ENCODE results near the gene N4BP2L2.

N4BP2L2 gene

DNA sequence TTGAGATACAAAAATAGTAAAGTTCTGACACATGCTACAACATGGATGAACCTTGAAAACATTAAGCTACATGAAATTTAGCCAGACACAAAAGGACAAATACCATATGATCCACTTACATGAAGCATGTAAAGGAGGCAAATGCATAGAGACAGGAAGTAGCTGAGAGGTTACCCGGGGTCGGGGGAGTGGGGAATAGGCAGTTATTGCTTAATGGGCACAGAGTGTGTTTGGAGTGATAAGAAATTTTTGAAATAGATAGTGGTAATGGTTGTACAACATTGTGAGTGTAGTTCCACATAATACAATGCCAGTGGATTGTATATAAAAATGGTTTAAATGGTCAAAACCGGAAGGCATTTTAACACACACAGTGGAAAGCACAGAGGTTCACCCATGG, 115.0 kb downstream of the N4BP2L2 start:
- DNase-seq: no peak

DNA sequence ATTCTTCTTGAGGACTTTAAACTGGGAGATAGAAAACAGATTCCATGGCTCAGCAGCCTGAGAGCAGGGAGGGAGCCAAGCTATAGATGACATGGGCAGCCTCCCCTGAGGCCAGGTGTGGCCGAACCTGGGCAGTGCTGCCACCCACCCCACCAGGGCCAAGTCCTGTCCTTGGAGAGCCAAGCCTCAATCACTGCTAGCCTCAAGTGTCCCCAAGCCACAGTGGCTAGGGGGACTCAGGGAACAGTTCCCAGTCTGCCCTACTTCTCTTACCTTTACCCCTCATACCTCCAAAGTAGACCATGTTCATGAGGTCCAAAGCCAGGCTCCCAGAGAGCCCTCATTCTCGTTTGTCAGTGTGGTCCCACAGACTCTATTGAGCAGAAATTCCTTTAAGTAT, 118.7 kb downstream of the N4BP2L2 start:
- no peak for DNase-seq

DNA sequence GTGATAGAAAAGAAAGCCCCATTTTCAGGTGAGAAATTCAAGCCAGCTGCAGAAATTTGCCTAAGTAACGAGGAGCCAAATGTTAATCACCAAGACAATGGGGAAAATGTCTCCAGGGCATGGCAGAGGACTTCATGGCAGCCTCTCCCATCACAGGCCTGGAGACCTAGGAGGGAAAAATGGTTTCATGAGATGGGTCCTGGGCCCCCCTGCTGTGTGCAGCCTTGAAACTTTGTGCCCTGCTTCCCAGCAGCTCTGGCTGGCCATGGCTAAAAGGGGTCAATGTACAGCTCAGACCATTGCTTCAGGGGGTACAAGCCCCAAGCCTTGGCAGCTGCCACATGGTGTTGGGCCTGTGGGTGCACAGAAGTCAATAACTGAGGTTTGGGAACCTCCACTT, 120.6 kb downstream of the N4BP2L2 start:
- DNase-seq: no peak

DNA sequence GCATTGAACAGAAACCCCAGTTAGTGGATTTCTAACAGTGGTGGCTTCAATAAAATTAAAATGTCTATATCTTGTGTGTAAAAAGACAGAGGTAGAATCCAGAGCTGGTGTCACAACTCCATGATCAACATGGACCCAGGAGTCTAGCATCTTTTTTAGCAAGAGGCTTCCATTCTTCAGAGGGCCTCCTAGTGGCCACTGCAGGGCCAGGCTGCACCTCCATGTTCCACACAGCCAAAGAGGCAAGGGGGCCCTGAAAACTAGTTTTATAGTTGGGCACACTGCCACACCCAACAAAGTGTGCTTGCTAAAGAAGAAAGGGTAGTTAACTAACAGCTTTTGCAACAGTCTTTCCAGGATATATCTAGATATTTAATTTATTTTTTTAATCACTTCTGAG, 123.6 kb downstream of the N4BP2L2 start:
- DNase-seq: no peak

DNA sequence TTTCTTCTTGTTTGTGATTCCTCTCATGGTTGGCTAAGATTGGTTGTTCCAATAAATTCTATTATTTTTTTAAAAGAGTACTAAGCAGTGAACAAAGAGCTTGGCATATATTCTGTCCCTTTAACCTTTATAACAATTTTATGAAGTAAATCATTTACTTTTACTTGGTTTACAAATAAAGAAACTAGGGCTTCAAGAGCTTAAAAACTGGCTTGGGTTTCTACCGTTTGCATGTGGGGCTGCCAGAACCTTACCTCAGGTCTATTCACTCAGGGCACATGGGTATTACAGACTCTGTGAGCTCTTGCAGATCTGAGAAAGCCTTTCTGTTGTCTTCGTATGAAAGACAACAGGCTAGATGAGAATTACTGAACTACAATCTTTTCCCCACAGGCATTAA, 124.0 kb downstream of the N4BP2L2 start:
- DNase-seq: no peak

DNA sequence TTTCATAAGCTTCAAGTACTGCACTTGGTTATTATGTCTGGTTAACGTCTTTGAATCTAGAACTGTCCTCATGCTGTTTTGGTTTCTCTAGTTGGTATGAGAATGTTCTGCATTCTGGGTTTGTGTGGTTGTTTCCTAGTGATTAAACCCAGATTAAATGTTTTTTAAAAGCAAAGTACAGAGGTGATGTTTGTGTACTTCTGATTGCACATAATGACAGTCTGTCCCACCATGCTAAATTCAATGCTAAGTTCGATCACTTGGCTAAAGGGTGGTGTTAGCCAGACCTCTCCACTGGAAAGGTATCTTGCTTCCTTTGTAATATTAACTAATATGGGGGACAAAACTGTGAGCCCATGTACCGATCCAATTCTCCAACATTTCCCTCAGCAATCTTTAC, 125.3 kb downstream of the N4BP2L2 start:
- DNase-seq: no peak

DNA sequence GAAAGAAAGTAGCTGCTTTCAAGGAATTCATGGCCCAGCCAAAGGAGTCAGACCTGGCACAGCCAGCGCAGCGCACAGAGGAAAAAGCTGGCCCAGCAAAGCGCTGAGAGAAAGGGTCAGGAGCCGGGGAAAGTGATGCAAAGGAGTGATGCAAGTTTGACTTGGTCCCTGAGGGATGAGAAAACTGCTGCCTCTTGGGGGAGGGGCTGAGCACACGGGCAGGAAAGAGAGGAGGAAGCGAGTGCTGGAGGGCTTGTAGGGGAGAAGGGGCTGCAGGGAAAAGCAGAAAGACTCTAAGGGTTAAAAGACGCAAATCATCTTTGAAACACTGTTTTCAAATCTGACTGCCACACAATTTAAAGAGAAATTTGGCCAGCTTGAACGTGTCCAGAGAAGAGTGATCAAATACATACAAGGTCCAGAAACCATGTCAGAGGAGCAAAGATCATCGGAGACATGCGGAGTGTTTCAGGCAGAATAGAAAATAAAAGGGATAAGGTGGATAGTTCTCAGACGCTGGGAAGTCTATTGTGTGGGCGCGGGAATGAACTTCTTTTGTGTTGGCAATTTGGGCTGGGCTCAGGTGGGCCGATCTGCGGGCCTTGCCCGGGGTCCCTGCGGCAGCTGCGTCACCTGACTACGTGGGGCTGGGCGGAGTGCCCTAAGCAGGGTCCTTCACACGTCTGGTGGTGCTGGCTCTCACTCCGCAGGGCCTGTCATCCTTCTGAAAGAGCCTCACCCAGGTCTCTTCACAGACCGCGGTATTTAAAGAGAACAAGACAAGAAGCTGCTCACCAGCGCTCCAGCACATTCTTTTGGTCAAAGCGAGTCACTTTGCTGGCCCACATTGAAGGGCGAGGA, 128.8 kb downstream of the N4BP2L2 start:
- no peak for DNase-seq

DNA sequence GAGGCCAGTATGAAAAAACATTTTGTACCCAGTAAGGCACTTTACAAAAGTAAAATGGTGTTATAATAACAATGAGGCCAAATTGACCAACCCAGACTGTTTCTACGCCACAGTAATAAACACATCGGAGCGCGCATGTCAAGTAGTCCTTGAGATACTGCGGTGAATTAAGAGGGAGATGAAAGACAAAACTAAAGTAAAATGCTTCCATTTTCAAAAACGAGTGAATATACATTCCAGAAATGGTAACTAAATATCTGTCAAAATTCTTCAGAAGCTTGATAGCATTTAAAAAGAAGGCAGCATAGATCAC, 129.6 kb downstream of the N4BP2L2 start:
- DNase-seq: no peak

DNA sequence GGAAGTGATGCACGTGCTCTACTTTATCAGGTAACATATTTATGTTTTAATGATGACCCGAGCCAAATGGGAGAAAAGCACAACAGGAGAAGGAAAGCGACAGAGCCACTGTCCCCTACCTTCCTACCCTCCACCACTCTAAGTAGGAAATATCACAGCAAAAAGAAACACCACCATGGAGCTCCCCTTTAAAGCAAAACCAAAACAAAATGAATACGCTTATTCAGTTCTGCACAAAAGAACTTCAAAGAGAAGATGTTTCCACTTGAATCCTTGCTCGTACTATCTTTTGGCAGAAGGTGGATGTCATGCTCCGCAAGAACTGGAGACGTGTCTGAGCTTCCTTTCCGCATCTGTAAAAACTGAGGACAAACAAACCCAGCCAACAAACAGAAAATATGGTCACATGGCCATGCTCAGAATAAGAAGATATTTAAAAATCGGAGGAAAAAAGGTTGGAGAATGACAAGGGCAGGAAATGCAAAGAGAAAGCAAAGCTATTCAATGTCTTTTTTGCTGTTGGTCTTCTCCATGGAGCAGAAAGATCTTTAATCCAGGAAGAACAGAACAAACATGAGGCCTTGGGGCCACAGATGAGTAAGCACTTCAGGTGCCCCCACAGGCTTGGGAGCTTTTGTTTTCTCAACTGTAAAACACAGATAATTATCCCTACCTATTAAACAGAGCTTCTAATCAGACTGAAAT, 130.1 kb downstream of the N4BP2L2 start:
- DNase-seq: no peak

DNA sequence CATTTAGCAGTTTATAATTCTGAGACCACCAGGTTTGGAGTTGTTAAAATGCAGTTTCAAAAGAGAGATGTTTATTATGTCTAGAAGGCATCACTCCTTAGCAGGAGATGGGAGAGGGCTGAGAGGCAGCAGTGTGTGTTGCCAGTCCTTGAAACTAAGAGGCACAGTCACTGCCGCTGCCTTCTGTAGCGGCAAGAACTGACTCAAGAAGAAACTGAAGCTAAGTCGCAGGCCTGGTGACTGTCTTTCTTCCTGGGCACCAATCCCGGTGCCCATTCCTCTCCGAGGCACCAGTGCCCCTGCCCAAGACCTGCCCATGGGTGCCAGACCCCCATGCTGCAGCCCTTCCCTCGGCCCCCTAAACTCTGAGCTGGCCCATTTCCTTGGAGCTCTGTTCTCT, 130.7 kb downstream of the N4BP2L2 start:
- no peak for DNase-seq

DNA sequence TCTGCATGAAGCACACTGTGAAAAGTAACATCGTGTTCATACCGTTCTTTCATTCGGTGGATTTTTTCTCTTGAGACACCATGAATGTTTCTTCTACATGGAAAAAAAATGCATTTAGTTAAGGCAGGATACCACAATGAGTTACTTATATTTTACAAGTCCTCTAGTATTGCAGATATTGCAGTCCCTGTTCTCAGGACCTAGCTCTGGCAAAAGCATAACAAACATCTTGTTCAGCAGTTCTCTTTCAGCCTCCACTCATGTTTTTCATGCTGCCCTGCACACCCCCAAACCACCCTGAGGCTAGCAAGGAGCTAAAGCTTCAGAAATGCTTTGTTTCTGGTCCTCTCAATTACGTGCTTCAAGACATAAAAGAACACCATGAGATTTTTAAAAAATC, 135.5 kb downstream of the N4BP2L2 start:
- DNase-seq: no peak

DNA sequence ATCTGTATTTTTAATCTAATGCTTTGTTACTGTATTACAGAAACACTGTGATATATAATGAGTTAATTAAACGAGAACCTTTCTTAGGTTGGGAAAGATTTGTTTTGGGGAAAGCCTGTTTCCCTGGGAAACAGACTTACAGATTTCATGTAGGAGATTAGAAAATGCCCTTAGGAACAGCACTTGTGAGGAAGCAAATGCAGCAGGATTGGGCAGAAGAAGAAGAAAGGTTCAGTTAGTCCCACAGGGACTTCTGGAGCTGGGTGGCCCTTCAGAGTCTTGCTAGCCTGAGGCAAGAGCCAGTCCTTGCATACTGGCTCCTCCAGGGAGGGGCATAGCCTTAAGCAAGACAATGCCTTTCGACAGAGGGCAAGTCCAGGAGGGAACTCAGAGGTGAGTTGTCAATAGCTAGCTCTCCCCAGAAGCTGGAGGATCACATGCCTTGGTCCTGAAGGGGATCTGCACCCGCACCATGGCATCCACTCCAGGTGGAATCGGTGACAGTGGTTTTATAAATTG, 147.4 kb downstream of the N4BP2L2 start:
- no peak for DNase-seq

DNA sequence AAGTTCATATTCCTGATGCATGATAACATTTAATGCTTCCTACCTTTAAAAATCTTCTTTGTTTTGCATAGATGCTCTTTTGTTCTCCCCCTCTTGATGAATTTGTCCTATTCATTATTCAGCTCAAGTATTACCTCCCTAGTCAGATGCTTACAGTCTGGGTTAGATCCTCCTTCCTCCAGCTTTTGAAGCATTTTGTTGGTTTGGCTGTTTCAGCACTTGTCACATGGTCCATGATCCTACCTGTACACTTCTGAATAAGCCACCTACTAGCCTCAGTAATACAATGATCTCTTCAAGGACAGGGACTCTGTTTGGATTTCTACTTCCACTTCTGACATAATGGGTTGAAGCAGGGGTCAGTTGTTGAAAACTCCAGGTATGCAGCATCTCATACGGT, 148.1 kb downstream of the N4BP2L2 start:
- DNase-seq: no peak

DNA sequence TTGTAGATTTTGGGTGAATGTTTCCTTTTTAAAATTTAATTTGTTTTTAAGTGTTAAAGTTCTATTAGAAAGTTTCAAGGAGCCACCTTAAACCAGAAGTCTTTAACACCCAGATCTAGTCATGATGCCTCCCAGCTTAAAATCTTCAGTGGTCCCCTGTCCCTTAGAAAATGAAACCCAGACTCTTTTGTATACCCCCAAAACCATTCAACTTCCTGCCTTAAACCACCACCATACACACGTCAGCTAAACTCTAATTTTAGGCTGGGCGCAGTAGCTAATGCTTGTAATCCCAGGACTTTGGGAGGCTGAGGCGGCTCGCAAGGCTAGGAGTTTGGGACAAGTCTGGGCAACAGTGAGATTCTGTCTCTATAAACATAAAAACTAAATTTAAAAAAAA, 148.5 kb downstream of the N4BP2L2 start:
- no peak for DNase-seq

DNA sequence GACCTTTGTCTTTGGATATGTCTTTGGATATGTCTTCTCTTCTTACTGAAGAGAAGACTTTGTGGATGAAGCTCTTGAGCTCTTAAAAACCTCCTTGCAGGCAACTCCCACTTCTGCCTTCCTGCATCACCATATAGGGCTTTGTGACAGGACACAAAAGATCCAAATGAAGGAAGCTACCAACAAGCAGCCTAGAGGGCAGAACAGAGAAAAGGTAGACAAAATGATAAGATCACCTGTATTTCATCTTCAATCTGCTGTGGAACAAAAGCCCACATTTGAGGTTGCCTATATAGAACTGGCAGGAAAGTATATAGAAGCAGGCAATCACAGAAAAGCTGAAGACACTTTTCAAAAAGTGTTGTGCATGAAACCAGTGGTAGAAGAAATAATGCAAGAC, 153.2 kb downstream of the N4BP2L2 start:
- DNase-seq: no peak

DNA sequence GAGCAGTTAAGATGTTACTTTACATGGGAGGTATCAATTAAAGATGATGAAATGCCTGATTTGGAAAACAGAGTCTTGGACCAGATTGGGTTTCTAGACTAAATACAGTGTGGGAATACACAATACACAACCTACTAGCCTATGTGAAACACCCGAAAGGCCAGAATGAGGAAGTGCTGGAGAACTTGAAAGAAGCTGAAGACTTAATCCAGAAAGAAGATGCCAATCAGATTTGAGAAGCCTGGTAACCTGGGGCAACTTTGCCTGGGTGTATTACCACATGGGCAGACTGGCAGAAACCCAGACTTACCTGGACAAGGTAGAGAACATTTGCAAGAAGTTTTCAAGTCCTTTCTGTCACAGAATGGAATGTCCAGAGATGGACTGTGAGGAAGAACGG, 153.9 kb downstream of the N4BP2L2 start:
- DNase-seq: no peak

DNA sequence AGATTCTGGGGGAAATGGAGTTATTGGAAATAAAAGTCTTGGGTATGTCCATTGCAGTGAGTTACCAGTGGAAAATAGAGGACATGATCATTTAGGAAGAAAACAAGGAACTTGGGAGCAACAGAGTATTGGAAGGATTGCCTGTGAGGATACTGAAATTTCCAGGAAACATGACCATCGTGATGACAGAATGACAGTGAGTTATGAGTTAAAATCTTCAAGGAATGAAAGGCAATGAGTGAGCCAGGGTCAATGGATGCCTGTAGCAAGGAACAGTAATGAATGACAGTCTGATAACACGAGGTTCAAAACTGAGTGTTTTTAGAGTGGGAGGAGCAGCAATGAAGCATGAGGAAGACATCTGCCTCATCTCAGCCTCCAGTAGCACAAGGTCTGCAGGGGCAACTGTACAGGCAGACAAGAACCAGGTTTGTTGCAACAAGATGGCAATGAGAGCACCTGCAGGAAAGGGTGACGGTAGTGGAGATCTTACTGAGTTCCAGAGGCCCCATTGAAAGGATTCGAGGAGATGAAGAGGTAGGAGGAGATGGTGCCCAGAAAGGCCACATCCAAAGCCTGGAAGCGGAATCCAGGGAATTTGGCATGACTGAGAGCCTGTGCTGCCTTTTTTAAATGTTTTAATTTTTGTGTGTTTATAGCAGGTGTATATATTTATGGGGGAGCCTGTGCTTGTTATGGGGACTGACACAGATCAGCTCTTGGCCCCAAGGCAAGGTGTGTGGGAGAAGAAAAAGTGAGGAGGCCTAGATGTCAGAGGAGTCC, 154.6 kb downstream of the N4BP2L2 start:
- DNase-seq: no peak
